Neutrophil (primary cell): Measurements from ENCODE around the gene IP6K3.

Experiments
- H3K27ac ChIP-seq: fragments of 200-600 bp; sonication (generic); 2 replicates; pipeline ENCODE4 v1.5.1; 2016; ENCODE audit warnings: mild to moderate bottlenecking, moderate library complexity
- H3K27me3 ChIP-seq: fragments of 200-600 bp; sonication (generic); 2 replicates; pipeline ENCODE4 v1.6.0; 2016; ENCODE audit warnings: mild to moderate bottlenecking
- H3K36me3 ChIP-seq: fragments of 200-600 bp; sonication (generic); 2 replicates; pipeline ENCODE4 v1.5.1; 2017
- H3K4me1 ChIP-seq, 2 experiments: fragments of 200-600 bp in 1 of 2; sonication (generic) in 1 of 2; 1 replicate in 1 of 2; 2 replicates in 1 of 2; pipeline versions ENCODE4 v1.5.1 to v1.6.1; 2013 to 2016; ENCODE audit warnings: low read depth in 1 of 2, low read length in 1 of 2, mild to moderate bottlenecking in 1 of 2, moderate library complexity in 1 of 2; ENCODE audit not compliant: control insufficient read depth in 1 of 2, insufficient read depth in 1 of 2
- H3K4me3 ChIP-seq, 2 experiments: fragments of 200-600 bp in 1 of 2; sonication (generic) in 1 of 2; 1 replicate in 1 of 2; 2 replicates in 1 of 2; pipeline ENCODE4 v1.5.1; 2013 to 2016; ENCODE audit warnings: low read depth in 1 of 2, low read length in 1 of 2, mild to moderate bottlenecking in 1 of 2, moderate library complexity in 1 of 2
- H3K9me3 ChIP-seq: fragments of 200-600 bp; sonication (generic); 2 replicates; pipeline ENCODE4 v1.5.1; 2016
- TF ChIP-seq, protein P1 (sequence below): fragments of 200-600 bp; sonication (generic); IDR thresholded peaks from 2 replicates; pipeline ENCODE4 v1.5.1; 2016; ENCODE audit warnings: antibody characterized with exemption

The IP6K3 gene

DNA sequence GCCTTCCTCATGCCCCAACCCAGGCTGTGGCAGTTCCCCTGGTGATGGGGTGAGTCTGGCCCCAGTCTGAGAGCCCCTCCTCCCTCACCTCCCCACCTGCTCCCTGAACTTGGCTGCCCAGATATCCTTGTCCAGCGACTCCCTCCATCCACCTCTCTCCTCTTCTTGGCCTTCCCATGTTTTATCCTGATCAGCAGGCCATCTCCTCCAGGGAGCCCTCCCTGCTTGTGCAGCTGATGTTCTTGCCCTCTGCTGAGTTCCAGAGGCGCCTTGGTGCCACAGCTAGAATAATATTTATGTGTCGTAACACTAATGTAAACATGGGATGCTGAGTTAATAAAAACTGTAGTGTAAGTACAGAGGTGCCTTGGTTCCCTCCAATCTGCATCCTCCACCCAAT is 10.4 kb upstream of the IP6K3 start:
- TF ChIP-seq, protein P1, sequence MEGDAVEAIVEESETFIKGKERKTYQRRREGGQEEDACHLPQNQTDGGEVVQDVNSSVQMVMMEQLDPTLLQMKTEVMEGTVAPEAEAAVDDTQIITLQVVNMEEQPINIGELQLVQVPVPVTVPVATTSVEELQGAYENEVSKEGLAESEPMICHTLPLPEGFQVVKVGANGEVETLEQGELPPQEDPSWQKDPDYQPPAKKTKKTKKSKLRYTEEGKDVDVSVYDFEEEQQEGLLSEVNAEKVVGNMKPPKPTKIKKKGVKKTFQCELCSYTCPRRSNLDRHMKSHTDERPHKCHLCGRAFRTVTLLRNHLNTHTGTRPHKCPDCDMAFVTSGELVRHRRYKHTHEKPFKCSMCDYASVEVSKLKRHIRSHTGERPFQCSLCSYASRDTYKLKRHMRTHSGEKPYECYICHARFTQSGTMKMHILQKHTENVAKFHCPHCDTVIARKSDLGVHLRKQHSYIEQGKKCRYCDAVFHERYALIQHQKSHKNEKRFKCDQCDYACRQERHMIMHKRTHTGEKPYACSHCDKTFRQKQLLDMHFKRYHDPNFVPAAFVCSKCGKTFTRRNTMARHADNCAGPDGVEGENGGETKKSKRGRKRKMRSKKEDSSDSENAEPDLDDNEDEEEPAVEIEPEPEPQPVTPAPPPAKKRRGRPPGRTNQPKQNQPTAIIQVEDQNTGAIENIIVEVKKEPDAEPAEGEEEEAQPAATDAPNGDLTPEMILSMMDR: no peak
- Histone ChIP-seq H3K4me3 (no peak overlapping the region), H3K27ac (no peak overlapping the region), H3K9me3 (no peaks in the 10 kb centered on the region), H3K36me3 (no peaks in the 10 kb centered on the region), H3K4me1 (no peaks in the 10 kb centered on the region), H3K27me3 (peaks cover 6% of the 10 kb centered on the region)

DNA sequence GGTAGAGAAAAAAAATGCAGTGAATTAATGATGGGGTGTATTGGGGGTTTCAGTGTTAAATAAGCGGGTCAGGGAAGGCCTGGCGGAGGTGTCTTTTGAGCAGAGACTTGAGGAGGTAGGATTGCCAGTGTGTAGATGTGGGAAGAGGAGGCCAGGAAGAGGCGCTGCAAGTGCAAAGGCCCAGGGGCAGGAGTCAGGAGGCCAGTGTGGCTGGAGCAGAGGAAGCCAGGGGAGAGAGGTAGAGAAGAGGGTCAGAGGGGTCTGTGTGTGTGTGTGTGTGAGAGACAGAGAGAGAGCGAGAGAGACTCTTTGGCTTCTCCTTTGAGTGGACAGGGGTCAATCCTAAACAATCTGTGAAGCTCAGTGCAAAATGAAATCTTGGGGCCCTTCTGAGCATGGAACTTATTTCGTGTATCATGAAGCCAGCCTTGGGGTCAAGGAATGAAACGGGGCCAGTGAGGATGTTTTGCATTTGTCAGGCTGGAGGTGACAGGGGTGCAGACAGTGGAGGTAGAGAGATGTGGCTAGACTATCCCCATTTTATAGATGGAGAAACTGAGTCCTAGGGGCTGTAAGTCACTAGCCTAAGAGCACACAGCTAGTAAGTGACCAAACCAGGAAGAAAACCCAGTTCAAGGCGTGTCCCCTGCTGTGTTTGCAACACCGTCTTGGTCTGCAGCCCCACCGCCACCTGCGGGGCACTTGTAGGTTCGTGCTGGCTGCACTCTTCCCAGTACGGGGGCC is 9.7 kb upstream of the IP6K3 start:
- peaks cover 6% of the 10 kb centered on the region for H3K27me3 ChIP-seq
- no peak overlapping the region for H3K27ac ChIP-seq
- H3K4me1 ChIP-seq: no peaks in the 10 kb centered on the region
- TF ChIP-seq, protein P1: no peak
- no peaks in the 10 kb centered on the region for H3K36me3 ChIP-seq
- no peaks in the 10 kb centered on the region for H3K9me3 ChIP-seq
- no peak overlapping the region for H3K4me3 ChIP-seq

DNA sequence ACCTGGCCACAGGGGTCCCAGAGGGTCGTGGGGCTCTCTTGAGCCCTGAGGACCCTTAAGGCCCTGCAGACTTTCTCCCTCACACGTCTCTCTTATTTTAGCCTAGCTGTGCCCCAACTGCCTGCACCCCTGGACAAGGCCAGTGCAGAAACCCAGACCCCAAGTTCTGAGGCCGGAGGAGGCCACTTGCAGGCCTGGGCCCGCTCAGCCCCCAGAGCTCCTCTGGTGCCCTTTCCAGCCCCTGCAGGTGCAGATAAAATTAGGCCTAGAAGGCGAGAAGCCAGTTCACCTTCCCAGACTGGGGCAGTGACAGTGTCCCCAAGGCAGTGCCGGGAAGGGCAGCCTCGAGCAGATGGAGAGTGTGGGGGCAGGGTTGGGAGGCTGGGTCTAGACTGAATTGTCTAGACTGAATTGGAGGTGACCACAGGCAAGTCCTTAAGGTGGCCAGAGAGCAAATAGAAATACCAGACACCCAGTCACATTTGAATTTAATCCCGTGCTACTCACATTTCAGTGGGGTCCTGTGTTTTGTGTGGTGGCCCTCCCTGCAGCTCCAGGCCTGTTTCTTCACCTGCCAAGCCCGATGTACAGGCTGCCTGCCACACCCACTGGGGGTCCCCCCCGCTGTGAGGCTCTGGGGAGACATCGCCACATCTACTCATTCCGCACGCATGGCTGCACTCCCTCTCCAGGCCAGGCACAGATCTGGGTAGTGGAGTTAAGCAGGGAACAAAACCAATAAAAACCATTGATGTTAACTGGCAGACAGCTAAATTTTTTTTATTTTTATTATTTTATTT is 8.6 kb upstream of the IP6K3 start:
- Histone ChIP-seq H3K9me3 (no peaks in the 10 kb centered on the region), H3K27ac (no peak overlapping the region), H3K4me1 (no peaks in the 10 kb centered on the region), H3K36me3 (no peaks in the 10 kb centered on the region), H3K4me3 (no peak overlapping the region), H3K27me3 (no peaks in the 10 kb centered on the region)
- TF ChIP-seq, protein P1: no peak

GRCh38 chr6:33754222-33754621 is 7.5 kb upstream of the IP6K3 start:
- no peak overlapping the region for H3K27ac ChIP-seq
- no peaks in the 10 kb centered on the region for H3K9me3 ChIP-seq
- H3K4me3 ChIP-seq: no peak overlapping the region
- H3K4me1 ChIP-seq: no peaks in the 10 kb centered on the region
- TF ChIP-seq, protein P1: no peak
- no peaks in the 10 kb centered on the region for H3K36me3 ChIP-seq
- H3K27me3 ChIP-seq: no peaks in the 10 kb centered on the region

GRCh38 chr6:33752646-33753015 is 5.9 kb upstream of the IP6K3 start:
- no peaks in the 10 kb centered on the region for H3K27me3 ChIP-seq
- no peaks in the 10 kb centered on the region for H3K4me1 ChIP-seq
- H3K27ac ChIP-seq: no peak overlapping the region
- no peaks in the 10 kb centered on the region for H3K9me3 ChIP-seq
- TF ChIP-seq, protein P1: no peak
- no peaks in the 10 kb centered on the region for H3K36me3 ChIP-seq
- H3K4me3 ChIP-seq: no peak overlapping the region
